Spleen (tissue), 11 donors: Measurements from ENCODE around the gene ME3. TPM values are rescaled to one million over a fixed set of nuclear protein-coding genes. Genes with fewer than 3 reads are reported as not detected.

Experiments used
- DNase-seq: peaks from one replicate; pipeline ENCODE4 v3.0.0-alpha.2; 2020
- H3K27ac ChIP-seq, 8 donors: fragments of 200-600 bp; sonication (generic) in 7 of 8; 1 replicate in 4 of 8; 2 replicates in 4 of 8; pipeline versions ENCODE4 v1.5.0 to v1.8.0; 2016 to 2021; ENCODE audit warnings: inconsistent platforms in 4 of 8, mild to moderate bottlenecking in 4 of 8, moderate library complexity in 1 of 8
- H3K27me3 ChIP-seq, 7 donors: fragments of 200-600 bp; sonication (generic) in 6 of 7; replicated peaks in 1 of 7; 1 replicate in 4 of 7; 2 replicates in 3 of 7; pipeline versions ENCODE4 v1.5.0 to v1.8.0; 2016 to 2021; ENCODE audit warnings: inconsistent platforms in 3 of 7, mild to moderate bottlenecking in 1 of 7
- H3K36me3 ChIP-seq, 6 donors: fragments of 200-600 bp; sonication (generic) in 5 of 6; 1 replicate in 4 of 6; 2 replicates in 2 of 6; pipeline versions ENCODE4 v1.5.0 to v1.8.0; 2016 to 2021; ENCODE audit warnings: inconsistent platforms in 2 of 6
- H3K4me1 ChIP-seq, 6 donors: fragments of 200-600 bp; sonication (generic) in 5 of 6; 1 replicate in 3 of 6; 2 replicates in 3 of 6; pipeline versions ENCODE4 v1.5.0 to v1.8.0; 2016 to 2021; ENCODE audit warnings: inconsistent platforms in 3 of 6
- H3K4me3 ChIP-seq, 8 donors: fragments of 200-600 bp; sonication (generic) in 7 of 8; 1 replicate in 4 of 8; 2 replicates in 4 of 8; pipeline versions ENCODE4 v1.5.0 to v1.8.0; 2016 to 2021; ENCODE audit warnings: inconsistent platforms in 4 of 8, mild to moderate bottlenecking in 4 of 8, moderate library complexity in 2 of 8
- H3K9me3 ChIP-seq, 8 donors: fragments of 200-600 bp; sonication (generic) in 7 of 8; 1 replicate in 4 of 8; 2 replicates in 4 of 8; pipeline versions ENCODE4 v1.5.0 to v1.8.0; 2016 to 2021; ENCODE audit warnings: inconsistent platforms in 4 of 8
- CTCF ChIP-seq, 11 experiments: fragments of 200-600 bp in 7 of 11; fragments of 450-650 bp in 4 of 11; sonication (generic) in 4 of 11; IDR thresholded peaks in 8 of 11; conservative IDR thresholded peaks in 3 of 11; 1 replicate in 7 of 11; 2 replicates in 4 of 11; pipeline versions ENCODE4 v1.4.0 to v1.8.0; 2016 to 2021; ENCODE audit warnings: antibody characterized with exemption in 11 of 11, inconsistent platforms in 4 of 11, mild to moderate bottlenecking in 1 of 11
- POLR2A ChIP-seq, 3 donors: fragments of 450-650 bp; IDR thresholded peaks; one replicate each; pipeline ENCODE4 v1.5.1; 2017; ENCODE audit warnings: antibody characterized with exemption in 3 of 3, mild to moderate bottlenecking in 1 of 3
- POLR2AphosphoS5 ChIP-seq, 3 donors: sonication (generic); formaldehyde crosslinking; IDR thresholded peaks; one replicate each; pipeline ENCODE4 v1.5.1; 2017; ENCODE audit warnings: antibody characterized with exemption in 3 of 3
- WGBS, 5 donors: extraction: QIAGEN DNeasy Blood & Tissue Kit in 3 of 5; methylation state at CpG; one replicate each; pipeline versions ENCODE4 v1.1.5 to v1.1.7; 2013 to 2018; 5-methylcytosine and 5-hydroxymethylcytosine counted together
- intact Hi-C: fragments of 100-400 bp; cut with DNase I; formaldehyde crosslinking; loops from one replicate; pipeline ENCODE4 v1.15.0; 2023; ENCODE audit warnings: low total_unique reads
- polyA plus RNA-seq, 3 donors: library from polyadenylated mRNA; stranded (reverse); fragments of 200-250 nt; gene quantifications; one replicate each; pipeline ENCODE4 v1.2.1, GENCODE V29; 2013
- total RNA-seq, 7 donors: library from RNA; depleted of rRNA in 3 of 7; stranded (reverse); fragments of >200 nt in 3 of 7; fragmentation: NEBNext Ultra II Directional in 4 of 7; extraction: Animal tissue kit (Norgen Biotek cat#: 25700) in 4 of 7; gene quantifications; one replicate each; pipeline versions ENCODE4 v1.1.0 to v1.2.1, GENCODE V29; 2016 to 2021
- donor health status: healthy with polysubstance abuse.
- donor health status: DM: no; HTN: no; CAD: no; lungs with moderate emphysema.
- donor health status: DM: no; HTN: no; CAD: no.
- donor health status: Bipolar disorder and iron deficiency.
- donor health status: healthy.
- donor health status: DM: no; HTN: no; CAD: no.
- donor health status: DM: yes; HTN: yes; CAD: no.

ME3 gene
- total and polyA plus RNA-seq, 10 donors, result 6.4 to 25.9 (median 18.3) TPM

GRCh38 chr11:86478348-86478747 lies 194.1 kb downstream of the ME3 start:
- Histone ChIP-seq H3K27ac (peak overlapping the region in 5 of 8 donors; percentile 20 to 75 (median 73)), H3K36me3 (no peaks in the 10 kb centered on the region), H3K9me3 (no peaks in the 10 kb centered on the region), H3K4me1 (peaks cover 8 to 42% (median 17%) of the 10 kb centered on the region in 6 donors), H3K4me3 (no peak overlapping the region), H3K27me3 (no peaks in the 10 kb centered on the region)
- TF ChIP-seq CTCF (IDR thresholded peaks at IDR 0.05 in 8 of 11, conservative IDR thresholded peaks at IDR 0.05 in 3 of 11) (no peak), POLR2A (IDR thresholded peaks at IDR 0.05) (no peak), POLR2AphosphoS5 (IDR thresholded peaks at IDR 0.05) (no peak)
- intact Hi-C loops, result no loop called here
- no peak for DNase-seq

GRCh38 chr11:86477495-86478155 lies 194.8 kb downstream of the ME3 start:
- WGBS, 5 donors, result 63 to 78% (median 73%) methylated on average over 5 of the region's 5 CpGs
- no peaks in the 10 kb centered on the region for H3K36me3 ChIP-seq
- no peaks in the 10 kb centered on the region for H3K9me3 ChIP-seq
- H3K27ac ChIP-seq, result peak overlapping the region in 6 of 8 donors; percentile 20 to 75 (median 73)
- intact Hi-C loops, result no loop called here
- DNase-seq, result no peak
- no peaks in the 10 kb centered on the region for H3K27me3 ChIP-seq
- TF ChIP-seq POLR2A (IDR thresholded peaks at IDR 0.05) (no peak), CTCF (IDR thresholded peaks at IDR 0.05 in 8 of 11, conservative IDR thresholded peaks at IDR 0.05 in 3 of 11) (no peak), POLR2AphosphoS5 (IDR thresholded peaks at IDR 0.05) (peak in 1 of 3 donors; percentile 30)
- peaks cover 8 to 42% (median 17%) of the 10 kb centered on the region in 6 donors for H3K4me1 ChIP-seq
- no peak overlapping the region for H3K4me3 ChIP-seq

- DNase-seq, result no peak
- H3K27ac ChIP-seq, result peak overlapping the region in 7 of 8 donors; percentile 46 to 75 (median 73)
- H3K36me3 ChIP-seq, result no peaks in the 10 kb centered on the region
- no peak for TF ChIP-seq POLR2A (IDR thresholded peaks at IDR 0.05)
- TF ChIP-seq POLR2AphosphoS5 (IDR thresholded peaks at IDR 0.05), result peak in 1 of 3 donors; percentile 63
- no peaks in the 10 kb centered on the region for H3K27me3 ChIP-seq
- no peaks in the 10 kb centered on the region for H3K9me3 ChIP-seq
- intact Hi-C loops, result no loop called here
- no peak overlapping the region for H3K4me3 ChIP-seq
- H3K4me1 ChIP-seq, result peaks cover 8 to 42% (median 17%) of the 10 kb centered on the region in 6 donors
- 57 to 81% (median 72%) methylated on average over 6 of the region's 6 CpGs for WGBS, 5 donors
Measured at GRCh38 chr11:86476109-86476861, 196.1 kb downstream of the ME3 start.

GRCh38 chr11:86475027-86475426 lies 197.4 kb downstream of the ME3 start:
- Histone ChIP-seq H3K27ac (peak overlapping the region in 7 of 8 donors; percentile 35 to 75 (median 73)), H3K36me3 (no peaks in the 10 kb centered on the region), H3K27me3 (no peaks in the 10 kb centered on the region), H3K4me3 (no peak overlapping the region), H3K4me1 (peaks cover 8 to 42% (median 17%) of the 10 kb centered on the region in 6 donors), H3K9me3 (no peaks in the 10 kb centered on the region)
- intact Hi-C loops, result no loop called here
- TF ChIP-seq POLR2A (IDR thresholded peaks at IDR 0.05) (no peak), CTCF (IDR thresholded peaks at IDR 0.05 in 8 of 11, conservative IDR thresholded peaks at IDR 0.05 in 3 of 11) (no peak)
- 85 to 94% (median 88%) methylated on average over 3 of the region's 3 CpGs for WGBS, 5 donors
- no peak for DNase-seq
